IMR-90 (cell line): ENCODE measurements around the gene HMGB3. TPM values are rescaled to one million over a fixed set of nuclear protein-coding genes. Genes with fewer than 3 reads are reported as not detected.

ENCODE experiments used
- ATAC-seq: fragments of 200-7000 bp; cut with Tn5 transposase; 2 replicates; pipeline ENCODE4 v1.9.1; 2020; ENCODE audit warnings: low read depth, mild to moderate bottlenecking, moderate library complexity
- BruUV-seq: library from RNA; stranded (reverse); fragments of 400-500 nt; replicated peaks from 2 replicates; lab custom pipeline; 2021; lab: Mats Ljungman, UMichigan
- CTCF ChIA-PET: fragments of 300-600 bp; formaldehyde crosslinking; extraction: SDS; loops from one replicate; lab custom pipeline; 2021; ENCODE audit warnings: antibody characterized with exemption; lab: Yijun Ruan, JAX
- POLR2A ChIA-PET: fragments of 300-600 bp; sonication (Branson Sonifier 250); formaldehyde crosslinking; loops from one replicate; lab custom pipeline; 2022; ENCODE audit warnings: antibody characterized with exemption; ENCODE audit not compliant: unreplicated experiment; lab: Charles Lee
- DNase-seq: peaks from one replicate; pipeline ENCODE4 v3.0.0; 2013
- H2AFZ ChIP-seq: replicated peaks from 2 replicates; pipeline ENCODE3; 2013; ENCODE audit warnings: low read length, mild to moderate bottlenecking; ENCODE audit not compliant: poor library complexity
- H2AK5ac ChIP-seq: 2 replicates; pipeline ENCODE4 v1.6.1; 2013; ENCODE audit warnings: low read depth, low read length, inconsistent platforms
- H2AK9ac ChIP-seq: replicated peaks from 2 replicates; pipeline ENCODE3; 2013; ENCODE audit warnings: mild to moderate bottlenecking, low read depth, low read length, moderate library complexity; ENCODE audit not compliant: poor library complexity
- H2BK120ac ChIP-seq: 2 replicates; pipeline ENCODE4 v1.6.1; 2013; ENCODE audit warnings: low read depth, low read length, inconsistent platforms
- H2BK15ac ChIP-seq: 3 replicates; pipeline ENCODE4 v1.6.1; 2013; ENCODE audit warnings: low read depth, low read length, inconsistent platforms
- H2BK20ac ChIP-seq: 2 replicates; pipeline ENCODE4 v1.6.1; 2013; ENCODE audit warnings: low read depth, mild to moderate bottlenecking, inconsistent platforms, low read length, moderate library complexity
- H2BK5ac ChIP-seq: 2 replicates; pipeline ENCODE4 v1.6.1; 2013; ENCODE audit warnings: mild to moderate bottlenecking, low read depth, low read length, inconsistent platforms; ENCODE audit not compliant: poor library complexity, severe bottlenecking
- H3K14ac ChIP-seq: replicated peaks from 2 replicates; pipeline ENCODE4 v1.6.1; 2013; ENCODE audit warnings: low read depth, low read length, inconsistent platforms
- H3K18ac ChIP-seq: 2 replicates; pipeline ENCODE4 v1.6.1; 2013; ENCODE audit warnings: low read depth, low read length, control low read depth
- H3K23ac ChIP-seq: 2 replicates; pipeline ENCODE4 v1.6.1; 2013; ENCODE audit warnings: low read depth, low read length, inconsistent platforms
- H3K27ac ChIP-seq: 2 replicates; pipeline ENCODE4 v1.5.1; 2013; ENCODE audit warnings: mild to moderate bottlenecking, control low read depth, low read length; ENCODE audit not compliant: insufficient read depth
- H3K27me3 ChIP-seq: 2 replicates; pipeline ENCODE4 v1.6.1; 2013; ENCODE audit warnings: low read length; ENCODE audit not compliant: control insufficient read depth, insufficient read depth
- H3K36me3 ChIP-seq: 2 replicates; pipeline ENCODE4 v1.6.1; 2013; ENCODE audit warnings: low read length, mixed read lengths; ENCODE audit not compliant: control insufficient read depth, insufficient read depth
- H3K4ac ChIP-seq: 2 replicates; pipeline ENCODE4 v1.6.1; 2013; ENCODE audit warnings: low read depth, low read length, inconsistent platforms
- H3K4me1 ChIP-seq: 2 replicates; pipeline ENCODE4 v1.6.1; 2013; ENCODE audit warnings: low read length, mixed read lengths; ENCODE audit not compliant: control insufficient read depth, insufficient read depth
- H3K4me2 ChIP-seq: 2 replicates; pipeline ENCODE4 v1.6.1; 2013; ENCODE audit warnings: low read depth, mild to moderate bottlenecking, control low read depth, low read length, moderate library complexity
- H3K4me3 ChIP-seq: 2 replicates; pipeline ENCODE4 v1.5.1; 2013; ENCODE audit warnings: low read depth, mild to moderate bottlenecking, control low read depth, low read length, moderate library complexity; ENCODE audit not compliant: insufficient read depth
- H3K56ac ChIP-seq: 2 replicates; pipeline ENCODE4 v1.6.1; 2013; ENCODE audit warnings: low read length, inconsistent platforms; ENCODE audit not compliant: insufficient read depth; ENCODE audit errors: extremely low read depth
- H3K79me1 ChIP-seq, 2 experiments: 2 replicates each; pipeline ENCODE4 v1.6.1; 2013; ENCODE audit warnings: low read length in 2 of 2, inconsistent platforms in 1 of 2, low read depth in 1 of 2
- H3K9ac ChIP-seq: 2 replicates; pipeline ENCODE4 v1.6.1; 2013; ENCODE audit warnings: low read depth, low read length, control low read depth
- H3K9me1 ChIP-seq: 2 replicates; pipeline ENCODE4 v1.6.1; 2013; ENCODE audit warnings: low read length, inconsistent platforms; ENCODE audit not compliant: insufficient read depth
- H3K9me3 ChIP-seq: 2 replicates; pipeline ENCODE4 v1.6.1; 2013; ENCODE audit warnings: low read length; ENCODE audit not compliant: control insufficient read depth, insufficient read depth
- H4K20me1 ChIP-seq: 2 replicates; pipeline ENCODE4 v1.6.1; 2013; ENCODE audit warnings: low read length, inconsistent platforms; ENCODE audit not compliant: insufficient read depth
- H4K5ac ChIP-seq: 2 replicates; pipeline ENCODE4 v1.6.1; 2013; ENCODE audit warnings: mild to moderate bottlenecking, low read depth, low read length, control low read depth
- H4K8ac ChIP-seq, 2 experiments: 2 replicates each; pipeline ENCODE4 v1.6.1; 2013; ENCODE audit warnings: low read depth in 2 of 2, low read length in 2 of 2, control low read depth in 1 of 2, inconsistent platforms in 1 of 2
- H4K91ac ChIP-seq: 2 replicates; pipeline ENCODE4 v1.6.1; 2013; ENCODE audit warnings: low read depth, low read length, inconsistent platforms; ENCODE audit not compliant: insufficient read depth
- BHLHE40 ChIP-seq: fragments of 150-350 bp; IDR thresholded peaks from 2 replicates; pipeline ENCODE4 v1.6.1; 2016; ENCODE audit warnings: mild to moderate bottlenecking, low read depth, low read length
- CEBPB ChIP-seq: IDR thresholded peaks from 2 replicates; pipeline ENCODE4 v1.6.1; 2012; ENCODE audit warnings: low read depth, low read length, improper control_type of control experiment
- CHD1 ChIP-seq: IDR thresholded peaks from 2 replicates; pipeline ENCODE4 v1.6.1; 2012; ENCODE audit warnings: low read depth, low read length, improper control_type of control experiment
- FOS ChIP-seq: fragments of 150-350 bp; IDR thresholded peaks from 2 replicates; pipeline ENCODE4 v1.6.1; 2016; ENCODE audit warnings: low read depth, low read length
- MAFK ChIP-seq: IDR thresholded peaks from 2 replicates; pipeline ENCODE4 v1.6.1; 2012; ENCODE audit warnings: low read depth, low read length, improper control_type of control experiment
- MAZ ChIP-seq: IDR thresholded peaks from 2 replicates; pipeline ENCODE4 v1.6.1; 2012; ENCODE audit warnings: low read depth, mild to moderate bottlenecking, low read length, improper control_type of control experiment, moderate library complexity, borderline replicate concordance
- MXI1 ChIP-seq: IDR thresholded peaks from 2 replicates; pipeline ENCODE4 v1.6.1; 2012; ENCODE audit warnings: low read depth, mild to moderate bottlenecking, low read length, moderate library complexity, borderline replicate concordance
- NFE2L2 ChIP-seq: fragments of 150-350 bp; IDR thresholded peaks from 2 replicates; pipeline ENCODE4 v1.6.1; 2016; ENCODE audit warnings: low read depth, mild to moderate bottlenecking, low read length
- POLR2A ChIP-seq: IDR thresholded peaks from 2 replicates; pipeline ENCODE4 v1.6.1; 2012; ENCODE audit warnings: mild to moderate bottlenecking, low read depth, low read length
- RAD21 ChIP-seq: IDR thresholded peaks from 2 replicates; pipeline ENCODE4 v1.6.1; 2012; ENCODE audit warnings: low read length, improper control_type of control experiment
- RCOR1 ChIP-seq: IDR thresholded peaks from 2 replicates; pipeline ENCODE4 v1.6.1; 2012; ENCODE audit warnings: mild to moderate bottlenecking, low read length, improper control_type of control experiment; ENCODE audit not compliant: insufficient replicate concordance
- RFX5 ChIP-seq: IDR thresholded peaks from 2 replicates; pipeline ENCODE4 v1.8.0; 2012; ENCODE audit warnings: low read depth, mild to moderate bottlenecking, low read length, moderate library complexity
- SMC3 ChIP-seq: fragments of 150-350 bp; IDR thresholded peaks from 2 replicates; pipeline ENCODE4 v1.6.1; 2016; ENCODE audit warnings: low read depth, mild to moderate bottlenecking, antibody characterized with exemption, low read length, moderate library complexity
- WGBS, 2 experiments: methylation state at CpG; one replicate each; pipeline versions ENCODE4 v1.1.5 to v1.1.7; 2013; ENCODE audit warnings: missing lambda C conversion rate in 2 of 2; ENCODE audit not compliant: insufficient read length in 1 of 2; ENCODE audit errors: extremely low coverage in 2 of 2; 5-methylcytosine and 5-hydroxymethylcytosine counted together
- dilution Hi-C: fragments of 300-500 bp; cut with HindIII; formaldehyde crosslinking; loops from one replicate; pipeline ENCODE4 v1.14.3; 2018; ENCODE audit warnings: low sequenced_read_pairs; ENCODE audit not compliant: unreplicated experiment
- in situ Hi-C: fragments of 300-500 bp; cut with MboI; formaldehyde crosslinking; loops from 3 replicates; pipeline ENCODE4 v1.14.3; 2019; ENCODE audit warnings: low sequenced_read_pairs, inconsistent platforms, mixed read lengths
- intact Hi-C: fragments of 100-400 bp; cut with micrococcal nuclease; formaldehyde crosslinking; loops from 2 replicates; pipeline ENCODE4 v1.10.0; 2022
- polyA plus RNA-seq, 3 experiments: library from polyadenylated mRNA; depleted of rRNA; stranded (reverse); fragments of >200 nt; gene quantifications; 2 replicates each; pipeline ENCODE4 v1.2.3, GENCODE V29; 2012; ENCODE audit warnings: low replicate concordance in 1 of 3
- total RNA-seq: library from RNA; depleted of rRNA; stranded (reverse); fragments of >200 nt; gene quantifications from 2 replicates; pipeline ENCODE4 v1.2.3, GENCODE V29; 2012
- TF ChIP-seq, protein P1 (sequence below): fragments of 150-350 bp; IDR thresholded peaks from 2 replicates; pipeline ENCODE4 v1.6.1; 2017; ENCODE audit warnings: mild to moderate bottlenecking, antibody characterized with exemption, low read length, low read depth
- TF ChIP-seq, protein P2 (sequence below): fragments of 150-350 bp; IDR thresholded peaks from 2 replicates; pipeline ENCODE4 v1.6.1; 2016; ENCODE audit warnings: low read depth, mild to moderate bottlenecking, low read length, moderate library complexity, borderline replicate concordance
- TF ChIP-seq, protein P3 (sequence below): conservative IDR thresholded peaks from 2 replicates; pipeline ENCODE4 v1.5.1; 2012; ENCODE audit warnings: mild to moderate bottlenecking, low read depth, low read length, improper control_type of control experiment

HMGB3 gene
- total and polyA plus RNA-seq, 2 of the 4 experiments (the other 2 are of a cell fraction) = 14.7 to 21.3 TPM

DNA sequence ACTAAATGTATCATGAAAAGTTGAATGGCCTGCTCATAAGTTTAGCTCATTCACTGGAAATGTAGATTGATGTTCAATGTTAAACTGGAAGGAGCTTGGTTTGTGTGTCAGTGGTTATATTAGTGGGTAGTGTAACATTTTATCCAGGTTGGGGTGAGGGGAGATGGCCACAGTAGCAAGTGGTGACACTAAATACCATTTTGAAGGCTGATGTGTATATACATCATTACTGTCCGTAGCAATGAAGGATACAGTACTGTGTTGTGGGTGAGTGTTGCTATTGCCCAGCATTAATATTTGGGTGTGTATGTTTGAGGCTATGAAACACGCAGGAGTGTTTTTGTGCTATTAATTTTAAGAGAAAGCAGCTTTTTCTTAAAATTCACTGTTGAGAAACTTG is 6.3 kb downstream of the HMGB3 start:
- no peak for DNase-seq
- dilution Hi-C loops = no loop called here
- POLR2A ChIA-PET = no interaction called here

More for the DNA sequence above, 6.3 kb downstream of the HMGB3 start:
- TF ChIP-seq MXI1 (no peak), RCOR1 (no peak), MAZ (no peak), RAD21 (no peak), BHLHE40 (no peak), POLR2A (no peak), FOS (no peak), CHD1 (no peak), SMC3 (no peak), RFX5 (no peak), MAFK (no peak), CEBPB (no peak), NFE2L2 (no peak)
- TF ChIP-seq, protein P1, sequence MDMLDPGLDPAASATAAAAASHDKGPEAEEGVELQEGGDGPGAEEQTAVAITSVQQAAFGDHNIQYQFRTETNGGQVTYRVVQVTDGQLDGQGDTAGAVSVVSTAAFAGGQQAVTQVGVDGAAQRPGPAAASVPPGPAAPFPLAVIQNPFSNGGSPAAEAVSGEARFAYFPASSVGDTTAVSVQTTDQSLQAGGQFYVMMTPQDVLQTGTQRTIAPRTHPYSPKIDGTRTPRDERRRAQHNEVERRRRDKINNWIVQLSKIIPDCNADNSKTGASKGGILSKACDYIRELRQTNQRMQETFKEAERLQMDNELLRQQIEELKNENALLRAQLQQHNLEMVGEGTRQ = no peak
- TF ChIP-seq, protein P2, sequence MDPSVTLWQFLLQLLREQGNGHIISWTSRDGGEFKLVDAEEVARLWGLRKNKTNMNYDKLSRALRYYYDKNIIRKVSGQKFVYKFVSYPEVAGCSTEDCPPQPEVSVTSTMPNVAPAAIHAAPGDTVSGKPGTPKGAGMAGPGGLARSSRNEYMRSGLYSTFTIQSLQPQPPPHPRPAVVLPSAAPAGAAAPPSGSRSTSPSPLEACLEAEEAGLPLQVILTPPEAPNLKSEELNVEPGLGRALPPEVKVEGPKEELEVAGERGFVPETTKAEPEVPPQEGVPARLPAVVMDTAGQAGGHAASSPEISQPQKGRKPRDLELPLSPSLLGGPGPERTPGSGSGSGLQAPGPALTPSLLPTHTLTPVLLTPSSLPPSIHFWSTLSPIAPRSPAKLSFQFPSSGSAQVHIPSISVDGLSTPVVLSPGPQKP = no peak
- TF ChIP-seq, protein P3, sequence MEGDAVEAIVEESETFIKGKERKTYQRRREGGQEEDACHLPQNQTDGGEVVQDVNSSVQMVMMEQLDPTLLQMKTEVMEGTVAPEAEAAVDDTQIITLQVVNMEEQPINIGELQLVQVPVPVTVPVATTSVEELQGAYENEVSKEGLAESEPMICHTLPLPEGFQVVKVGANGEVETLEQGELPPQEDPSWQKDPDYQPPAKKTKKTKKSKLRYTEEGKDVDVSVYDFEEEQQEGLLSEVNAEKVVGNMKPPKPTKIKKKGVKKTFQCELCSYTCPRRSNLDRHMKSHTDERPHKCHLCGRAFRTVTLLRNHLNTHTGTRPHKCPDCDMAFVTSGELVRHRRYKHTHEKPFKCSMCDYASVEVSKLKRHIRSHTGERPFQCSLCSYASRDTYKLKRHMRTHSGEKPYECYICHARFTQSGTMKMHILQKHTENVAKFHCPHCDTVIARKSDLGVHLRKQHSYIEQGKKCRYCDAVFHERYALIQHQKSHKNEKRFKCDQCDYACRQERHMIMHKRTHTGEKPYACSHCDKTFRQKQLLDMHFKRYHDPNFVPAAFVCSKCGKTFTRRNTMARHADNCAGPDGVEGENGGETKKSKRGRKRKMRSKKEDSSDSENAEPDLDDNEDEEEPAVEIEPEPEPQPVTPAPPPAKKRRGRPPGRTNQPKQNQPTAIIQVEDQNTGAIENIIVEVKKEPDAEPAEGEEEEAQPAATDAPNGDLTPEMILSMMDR = no peak
- no peak overlapping the region for H2AK5ac ChIP-seq
- no CpG with 5 or more reads among the region's 2 CpGs for WGBS, 2 experiments
- H3K4me1 ChIP-seq = no peaks in the 10 kb centered on the region
- H3K56ac ChIP-seq = no peak overlapping the region
- H3K9me1 ChIP-seq = no peaks in the 10 kb centered on the region
- no peak overlapping the region for H3K14ac ChIP-seq
- no peak overlapping the region for H2AFZ ChIP-seq
- intact Hi-C loops (loop anchor here (5.0 to 10.0 kb wide), 2 partner anchors 217 to 1055 kb away; partner anchors contain the start of gene EOLA2), in situ Hi-C loops (loop anchor here (10.0 kb wide), 2 partner anchors 95 to 215 kb away; partner anchors contain the start of gene CD99L2)
- H2BK20ac ChIP-seq = no peak overlapping the region
- H3K9me3 ChIP-seq = no peaks in the 10 kb centered on the region
- no peak overlapping the region for H4K91ac ChIP-seq
- no TSS peak for BruUV-seq
- no peak overlapping the region for H3K18ac ChIP-seq
- H4K8ac ChIP-seq = no peak overlapping the region
- H3K4me3 ChIP-seq = no peak overlapping the region
- CTCF ChIA-PET = no interaction called here
- H4K5ac ChIP-seq = no peak overlapping the region
- peaks cover 0 to 5% of the 10 kb centered on the region in 2 experiments; a peak in 2 of 4 replicates for H3K79me1 ChIP-seq
- H3K27me3 ChIP-seq = no peaks in the 10 kb centered on the region
- H2BK5ac ChIP-seq = no peak overlapping the region
- no peak for ATAC-seq
- H2BK120ac ChIP-seq = no peak overlapping the region
- no peaks in the 10 kb centered on the region for H4K20me1 ChIP-seq
- peaks cover 4% of the 10 kb centered on the region for H3K36me3 ChIP-seq
- H2BK15ac ChIP-seq = no peak overlapping the region
- H3K4ac ChIP-seq = no peak overlapping the region
- no peak overlapping the region for H3K9ac ChIP-seq
- H3K27ac ChIP-seq = no peak overlapping the region
- no peak overlapping the region for H2AK9ac ChIP-seq
- H3K23ac ChIP-seq = no peak overlapping the region
- no peak overlapping the region for H3K4me2 ChIP-seq
